GM23248 (cell line): ENCODE data around the gene C14orf132. TPM values are rescaled to one million over a fixed set of nuclear protein-coding genes. Genes with fewer than 3 reads are reported as not detected.

ENCODE experiments used
- DNase-seq: peaks from one replicate; pipeline ENCODE4 v3.0.0-alpha.2; 2015
- H2AFZ ChIP-seq: fragments of 200-600 bp; sonication (generic); 2 replicates; pipeline ENCODE4 v1.6.1; 2016; ENCODE audit warnings: antibody characterized with exemption
- H3F3A ChIP-seq: fragments of 200-600 bp; sonication (generic); 2 replicates; pipeline ENCODE4 v1.6.1; 2016; ENCODE audit warnings: mild to moderate bottlenecking, antibody characterized with exemption, mixed run types; ENCODE audit not compliant: insufficient read depth
- H3K27ac ChIP-seq: fragments of 200-600 bp; sonication (generic); 2 replicates; pipeline ENCODE4 v1.5.1; 2016; ENCODE audit warnings: mild to moderate bottlenecking
- H3K27me3 ChIP-seq: fragments of 200-600 bp; sonication (generic); replicated peaks from 2 replicates; pipeline ENCODE4 v1.6.1; 2016; ENCODE audit warnings: mild to moderate bottlenecking; ENCODE audit not compliant: insufficient read depth
- H3K36me3 ChIP-seq: fragments of 200-600 bp; sonication (generic); 2 replicates; pipeline ENCODE4 v1.6.1; 2016; ENCODE audit warnings: low read depth, mild to moderate bottlenecking
- H3K4me1 ChIP-seq: fragments of 200-600 bp; sonication (generic); 2 replicates; pipeline ENCODE4 v1.6.1; 2016; ENCODE audit warnings: mild to moderate bottlenecking; ENCODE audit not compliant: insufficient read depth
- H3K4me2 ChIP-seq: fragments of 200-600 bp; sonication (generic); one replicate; pipeline ENCODE4 v1.6.1; 2016; ENCODE audit warnings: mild to moderate bottlenecking; ENCODE audit not compliant: unreplicated experiment
- H3K4me3 ChIP-seq: fragments of 200-600 bp; sonication (generic); 2 replicates; pipeline ENCODE4 v1.5.1; 2016; ENCODE audit warnings: mild to moderate bottlenecking
- H3K79me2 ChIP-seq: fragments of 200-600 bp; sonication (generic); 2 replicates; pipeline ENCODE4 v1.6.1; 2016; ENCODE audit warnings: mild to moderate bottlenecking; ENCODE audit not compliant: insufficient read depth
- H3K9ac ChIP-seq: fragments of 200-600 bp; sonication (generic); 2 replicates; pipeline ENCODE4 v1.6.1; 2016; ENCODE audit warnings: mild to moderate bottlenecking
- H3K9me2 ChIP-seq: fragments of 200-600 bp; sonication (generic); 2 replicates; pipeline ENCODE4 v1.6.1; 2016; ENCODE audit warnings: mixed run types, mild to moderate bottlenecking, moderate library complexity; ENCODE audit not compliant: insufficient read depth
- H3K9me3 ChIP-seq: fragments of 200-600 bp; sonication (generic); one replicate; pipeline ENCODE4 v1.6.1; 2017; ENCODE audit warnings: low read depth
- H4K20me1 ChIP-seq: fragments of 200-600 bp; sonication (generic); 2 replicates; pipeline ENCODE4 v1.6.0; 2016; ENCODE audit not compliant: insufficient read depth
- EZH2 ChIP-seq: fragments of 200-600 bp; sonication (generic); IDR thresholded peaks from 2 replicates; pipeline ENCODE4 v1.6.1; 2018; ENCODE audit warnings: antibody characterized with exemption, mild to moderate bottlenecking; ENCODE audit not compliant: insufficient read depth, poor library complexity, severe bottlenecking
- EZH2phosphoT487 ChIP-seq: fragments of 200-600 bp; sonication (generic); IDR thresholded peaks from 2 replicates; pipeline ENCODE4 v1.6.1; 2018; ENCODE audit warnings: antibody characterized with exemption, moderate library complexity, mild to moderate bottlenecking, low read depth; ENCODE audit not compliant: insufficient read depth
- WGBS, 2 experiments: methylation state at CpG; one replicate each; pipeline ENCODE4 v1.1.6; 2015 to 2017; ENCODE audit warnings: low lambda C conversion rate in 2 of 2, low coverage in 1 of 2; ENCODE audit errors: missing lambda C conversion rate in 2 of 2; 5-methylcytosine and 5-hydroxymethylcytosine counted together
- in situ Hi-C: fragments of 300-500 bp; cut with MboI; formaldehyde crosslinking; loops from 2 replicates; pipeline ENCODE4 v1.15.0; 2020
- polyA plus RNA-seq: library from polyadenylated mRNA; unstranded; fragments of >200 nt; fragmentation: Nextera tagmentation; extraction: Ambion mirVana; gene quantifications from 2 replicates; pipeline ENCODE4 v1.2.1, GENCODE V29; 2016
- total RNA-seq: library from RNA; depleted of rRNA; stranded (reverse); fragments of >200 nt; shearing (Covaris generic); gene quantifications from 2 replicates; pipeline ENCODE4 v1.2.3, GENCODE V29; 2014

Gene C14orf132
- total and polyA plus RNA-seq, 2 experiments from 2014 or later = 18.6 to 26.2 TPM

DNA sequence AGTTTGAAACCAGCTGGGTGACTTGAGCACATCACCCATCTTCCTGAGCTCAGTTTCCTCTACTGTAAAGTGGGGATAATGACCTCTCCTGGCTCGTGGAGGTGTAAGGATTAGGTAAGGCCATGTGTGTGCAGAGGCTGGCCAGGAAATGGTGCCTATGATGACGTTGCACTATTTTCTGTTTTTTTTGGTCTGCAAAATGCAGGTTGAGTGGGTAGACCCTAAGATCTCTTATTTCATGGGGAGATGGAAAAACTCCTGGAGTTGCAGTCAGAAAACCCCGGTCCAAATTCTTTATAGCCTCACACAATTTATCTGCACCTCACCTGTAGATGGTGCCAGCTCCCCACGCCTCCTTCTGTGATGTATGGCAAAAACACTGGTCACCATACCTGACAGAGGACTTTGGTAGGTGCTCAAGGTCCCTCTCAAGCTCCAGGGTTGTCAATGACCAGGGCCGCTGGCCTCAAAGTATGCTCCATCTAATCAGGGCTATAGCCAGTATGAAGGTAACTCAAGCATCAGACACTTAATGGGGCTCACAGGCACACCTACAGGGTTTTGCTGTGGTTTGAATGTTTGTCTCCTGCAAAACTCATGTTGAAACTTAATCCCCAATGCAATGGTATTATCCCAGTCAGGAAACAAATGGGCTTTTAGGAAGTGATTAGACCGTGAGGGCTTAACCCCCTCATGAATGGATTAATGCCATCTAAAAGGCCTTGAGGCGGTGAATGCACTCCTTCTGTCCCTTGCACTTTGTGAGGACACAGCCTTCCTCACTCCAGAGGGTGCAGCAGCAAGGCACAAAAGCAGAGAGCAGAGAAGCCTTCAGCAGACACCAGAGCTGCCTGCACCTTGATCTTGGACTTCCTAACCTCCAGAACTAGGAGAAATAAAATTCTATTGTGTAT, 17.6 kb downstream of the C14orf132 start:
- no peak for DNase-seq
- TF ChIP-seq EZH2 = no peak
- no peak for TF ChIP-seq EZH2phosphoT487
- H3K27ac ChIP-seq = no peak overlapping the region
- no peaks in the 10 kb centered on the region for H3K9me2 ChIP-seq
- H3K27me3 ChIP-seq = no peaks in the 10 kb centered on the region
- H3K4me2 ChIP-seq = no peak overlapping the region
- no peak overlapping the region for H3K4me3 ChIP-seq
- no peak overlapping the region for H2AFZ ChIP-seq
- no peaks in the 10 kb centered on the region for H4K20me1 ChIP-seq
- H3F3A ChIP-seq = peaks cover 14% of the 10 kb centered on the region
- 95 to 97% methylated on average over 7 of the region's 7 CpGs for WGBS, 2 experiments
- no peaks in the 10 kb centered on the region for H3K36me3 ChIP-seq
- H3K9me3 ChIP-seq = no peaks in the 10 kb centered on the region
- no peak overlapping the region for H3K9ac ChIP-seq
- H3K79me2 ChIP-seq = peaks cover 61% of the 10 kb centered on the region
- peaks cover 18% of the 10 kb centered on the region for H3K4me1 ChIP-seq
- in situ Hi-C loops = no loop called here

DNA sequence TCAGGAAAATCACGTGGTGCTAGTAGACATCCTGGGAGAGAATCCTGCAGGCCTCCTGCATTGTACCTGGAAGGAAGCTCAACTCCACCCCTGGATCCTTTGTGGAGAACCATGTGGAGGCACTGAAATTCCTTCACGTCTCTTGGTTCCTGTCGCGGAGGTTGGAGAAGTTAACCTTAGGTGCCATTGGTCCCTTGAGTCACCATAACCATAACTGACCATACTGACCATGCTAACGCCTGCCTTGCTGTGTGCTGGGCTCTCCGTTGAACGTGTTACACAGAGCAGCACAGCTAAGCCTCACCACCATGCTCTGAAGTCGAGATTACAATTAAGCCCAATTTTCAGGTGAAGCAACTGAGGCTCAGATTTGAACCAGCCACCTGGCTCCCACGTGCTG, 18.6 kb downstream of the C14orf132 start:
- Histone ChIP-seq H3K4me2 (no peak overlapping the region), H2AFZ (no peak overlapping the region), H3K9me3 (no peaks in the 10 kb centered on the region), H3K36me3 (no peaks in the 10 kb centered on the region), H3K4me3 (no peak overlapping the region), H3K27me3 (no peaks in the 10 kb centered on the region), H3K9me2 (no peaks in the 10 kb centered on the region), H3F3A (peaks cover 14% of the 10 kb centered on the region), H3K4me1 (peaks cover 16% of the 10 kb centered on the region), H4K20me1 (no peaks in the 10 kb centered on the region), H3K79me2 (peaks cover 59% of the 10 kb centered on the region), H3K9ac (no peak overlapping the region), H3K27ac (no peak overlapping the region)
- DNase-seq = no peak
- TF ChIP-seq EZH2phosphoT487 = no peak
- TF ChIP-seq EZH2 = no peak
- 88 to 92% methylated on average over 9 of the region's 9 CpGs for WGBS, 2 experiments
- in situ Hi-C loops = no loop called here

- TF ChIP-seq EZH2phosphoT487 (no peak), EZH2 (no peak)
- Histone ChIP-seq H3K27me3 (no peaks in the 10 kb centered on the region), H2AFZ (no peak overlapping the region), H3K9me2 (no peaks in the 10 kb centered on the region), H3K9me3 (no peaks in the 10 kb centered on the region), H3K27ac (no peak overlapping the region), H3K9ac (no peak overlapping the region), H4K20me1 (no peaks in the 10 kb centered on the region), H3F3A (peaks cover 9% of the 10 kb centered on the region), H3K4me3 (no peak overlapping the region), H3K4me1 (peaks cover 6% of the 10 kb centered on the region), H3K4me2 (no peak overlapping the region), H3K79me2 (peaks cover 61% of the 10 kb centered on the region), H3K36me3 (no peaks in the 10 kb centered on the region)
- no peak for DNase-seq
- WGBS, 2 experiments = 88% methylated on average over 5 of the region's 5 CpGs
- in situ Hi-C loops = no loop called here
Observed at GRCh38 chr14:96058576-96059200, 19.5 kb downstream of the C14orf132 start.

DNA sequence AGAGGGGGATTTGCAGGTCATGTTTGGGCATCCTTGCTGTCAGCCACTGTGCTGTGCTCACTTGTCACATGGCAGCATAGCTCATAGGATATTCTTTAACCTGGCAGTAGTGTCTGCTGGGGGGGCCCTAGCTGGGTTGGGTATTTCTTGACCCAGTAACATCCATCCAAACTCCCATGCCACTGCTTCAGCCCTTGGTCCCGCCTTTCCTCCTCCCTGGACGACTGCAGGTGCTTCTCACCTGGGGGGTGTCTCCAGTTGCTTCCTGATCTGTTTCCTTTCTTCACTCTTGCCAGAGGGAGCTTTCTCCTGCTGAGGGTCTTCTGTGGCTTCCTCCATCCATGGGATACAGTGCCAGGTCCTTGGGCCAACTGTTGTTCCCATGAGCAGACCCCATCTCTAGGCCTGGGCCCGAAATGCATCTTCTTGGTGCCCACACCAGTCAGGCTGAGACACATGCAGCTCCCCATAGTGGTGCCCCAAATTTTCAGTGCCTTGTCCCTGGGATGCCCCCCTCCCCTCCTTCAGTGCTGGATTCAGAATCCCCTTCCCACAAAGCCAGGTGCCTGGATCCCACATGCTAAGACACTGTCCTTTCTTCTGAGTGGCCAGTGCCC, 20.5 kb downstream of the C14orf132 start:
- Histone ChIP-seq H3K4me3 (no peak overlapping the region), H3K27ac (no peak overlapping the region), H3K36me3 (no peaks in the 10 kb centered on the region), H3K9me2 (no peaks in the 10 kb centered on the region), H3K4me2 (no peak overlapping the region), H4K20me1 (no peaks in the 10 kb centered on the region), H3K27me3 (no peaks in the 10 kb centered on the region), H3K9ac (no peak overlapping the region), H3K4me1 (no peaks in the 10 kb centered on the region), H3K9me3 (no peaks in the 10 kb centered on the region), H3F3A (peaks cover 3% of the 10 kb centered on the region), H3K79me2 (peaks cover 63% of the 10 kb centered on the region), H2AFZ (no peak overlapping the region)
- TF ChIP-seq EZH2phosphoT487 (no peak), EZH2 (no peak)
- in situ Hi-C loops = no loop called here
- DNase-seq = no peak
- WGBS, 2 experiments = 91 to 95% methylated on average over 3 of the region's 3 CpGs
